GM19438 (cell line): Measurements from ENCODE around the gene ITM2C.

ENCODE experiments used
- ATAC-seq: cut with Tn5 transposase; IDR thresholded peaks from one replicate; pipeline ENCODE4 v1.9.1; 2021; ENCODE audit warnings: low read depth; ENCODE audit not compliant: unreplicated experiment

ITM2C gene

GRCh38 chr2:230849633-230850357 is 14.9 kb upstream of the ITM2C start:
- ATAC-seq = no peak

- no peak for ATAC-seq
Measured at GRCh38 chr2:230850358-230850658, 14.4 kb upstream of the ITM2C start.

- ATAC-seq = no peak
Measured at GRCh38 chr2:230852113-230852512, 12.6 kb upstream of the ITM2C start.

- ATAC-seq = no peak
Measured at GRCh38 chr2:230861552-230862255, 3.0 kb upstream of the ITM2C start.

GRCh38 chr2:230862292-230862691 is 2.5 kb upstream of the ITM2C start:
- no peak for ATAC-seq

- ATAC-seq = no peak
Measured at GRCh38 chr2:230863031-230863430, 1.7 kb upstream of the ITM2C start.

- ATAC-seq = no peak
Measured at GRCh38 chr2:230863442-230864121, 1.2 kb upstream of the ITM2C start.

- no peak for ATAC-seq
Measured at GRCh38 chr2:230864122-230864604, 579 bp upstream of the ITM2C start.

- ATAC-seq = no peak
Measured at GRCh38 chr2:230865307-230865765, 594 bp downstream of the ITM2C start.

GRCh38 chr2:230865766-230866755 is 1.3 kb downstream of the ITM2C start:
- no peak for ATAC-seq

GRCh38 chr2:230866756-230867523 is 2.2 kb downstream of the ITM2C start:
- no peak for ATAC-seq

GRCh38 chr2:230868161-230868946 is 3.6 kb downstream of the ITM2C start:
- ATAC-seq = no peak

- ATAC-seq = no peak
Measured at GRCh38 chr2:230868947-230869913, 4.5 kb downstream of the ITM2C start.

- ATAC-seq = no peak
Measured at GRCh38 chr2:230869914-230870543, 5.3 kb downstream of the ITM2C start.

- ATAC-seq = no peak
Measured at GRCh38 chr2:230870544-230871360, 6.0 kb downstream of the ITM2C start.

- no peak for ATAC-seq
Measured at GRCh38 chr2:230871361-230872150, 6.8 kb downstream of the ITM2C start.
